ENCODE measurements around the gene SCARF2. TPM values are rescaled to one million over a fixed set of nuclear protein-coding genes. Genes with fewer than 3 reads are reported as not detected.

SCARF2 gene
- total and polyA plus RNA-seq, 2 donors (not counting 1 experiment from before 2014, with no cell fraction given): 0.86 to 1.3 TPM

DNA sequence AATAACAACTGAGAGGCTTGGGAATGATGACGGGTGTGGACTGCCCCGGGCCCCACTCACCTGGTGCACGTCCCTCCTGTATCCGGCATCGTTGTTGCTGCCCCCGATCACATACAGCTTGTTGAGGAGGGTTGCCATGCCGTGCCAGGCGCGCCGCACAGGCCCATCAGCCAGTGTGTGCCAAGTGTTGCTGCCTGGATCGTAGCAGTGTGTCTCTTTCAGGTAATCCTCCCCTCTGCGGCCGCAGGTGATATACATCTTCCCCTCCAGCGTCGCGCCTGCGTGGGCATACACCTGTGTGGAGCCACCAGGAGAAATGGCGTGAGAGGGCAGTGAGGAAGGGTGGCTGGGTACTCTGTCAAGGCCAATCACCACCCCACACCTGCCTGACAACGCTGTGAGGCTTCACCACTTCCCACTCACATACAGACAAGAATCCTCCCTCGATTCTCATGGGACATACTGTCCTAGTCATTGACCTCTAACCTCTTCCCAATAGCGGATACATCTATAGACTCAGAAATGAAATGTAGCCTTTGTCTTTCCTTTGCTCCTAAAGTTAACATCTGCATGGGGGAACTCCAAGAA lies 8.9 kb upstream of the SCARF2 start:
- no peaks in the 10 kb centered on the region for H3K27me3 ChIP-seq (replicated peaks in 1 of 4; ENCODE audit: control extremely low read depth in 1 of 4, control insufficient read depth in 3 of 4, insufficient read depth in 4 of 4, low read length in 3 of 4)
- H4K20me1 ChIP-seq (ENCODE audit: control insufficient read depth, insufficient read depth, low read length, poor library complexity, severe bottlenecking): no peaks in the 10 kb centered on the region
- CTCF ChIA-PET: interaction anchor here (0.9 to 1.3 kb wide), 2 partner anchors 8 to 28 kb away, joined by 3 to 4 read pairs; no protein-coding TSS in a partner anchor
- TF ChIP-seq, protein P1, sequence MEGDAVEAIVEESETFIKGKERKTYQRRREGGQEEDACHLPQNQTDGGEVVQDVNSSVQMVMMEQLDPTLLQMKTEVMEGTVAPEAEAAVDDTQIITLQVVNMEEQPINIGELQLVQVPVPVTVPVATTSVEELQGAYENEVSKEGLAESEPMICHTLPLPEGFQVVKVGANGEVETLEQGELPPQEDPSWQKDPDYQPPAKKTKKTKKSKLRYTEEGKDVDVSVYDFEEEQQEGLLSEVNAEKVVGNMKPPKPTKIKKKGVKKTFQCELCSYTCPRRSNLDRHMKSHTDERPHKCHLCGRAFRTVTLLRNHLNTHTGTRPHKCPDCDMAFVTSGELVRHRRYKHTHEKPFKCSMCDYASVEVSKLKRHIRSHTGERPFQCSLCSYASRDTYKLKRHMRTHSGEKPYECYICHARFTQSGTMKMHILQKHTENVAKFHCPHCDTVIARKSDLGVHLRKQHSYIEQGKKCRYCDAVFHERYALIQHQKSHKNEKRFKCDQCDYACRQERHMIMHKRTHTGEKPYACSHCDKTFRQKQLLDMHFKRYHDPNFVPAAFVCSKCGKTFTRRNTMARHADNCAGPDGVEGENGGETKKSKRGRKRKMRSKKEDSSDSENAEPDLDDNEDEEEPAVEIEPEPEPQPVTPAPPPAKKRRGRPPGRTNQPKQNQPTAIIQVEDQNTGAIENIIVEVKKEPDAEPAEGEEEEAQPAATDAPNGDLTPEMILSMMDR (IDR thresholded peaks at IDR 0.05): no peak
- no peak for TF ChIP-seq EZH2 (IDR thresholded peaks at IDR 0.05; ENCODE audit: borderline replicate concordance, insufficient read depth, low read depth, low read length, poor library complexity, severe bottlenecking)
- Mint-ChIP-seq H3K4me1 (no peaks in the 10 kb centered on the region), H3K9me3 (ENCODE audit: insufficient read depth) (no peaks in the 10 kb centered on the region), H3K27ac (no peak overlapping the region), H3K4me3 (no peak overlapping the region), H3K27me3 (no peaks in the 10 kb centered on the region)
- H3K27ac ChIP-seq (ENCODE audit: low read length in 2 of 2): no peak overlapping the region
- POLR2A ChIA-PET: no interaction called here
- H2AFZ ChIP-seq (ENCODE audit: insufficient read depth, low read depth, low read length, poor library complexity, severe bottlenecking): no peak overlapping the region
- H3K9me3 ChIP-seq (ENCODE audit: control extremely low read depth in 1 of 3, control insufficient read depth in 2 of 3, insufficient read depth in 1 of 3, low read length in 2 of 3): no peaks in the 10 kb centered on the region
- H3K9ac ChIP-seq (ENCODE audit: low read length): no peak overlapping the region
- peaks cover 3 to 30% of the 10 kb centered on the region in 2 experiments for H3K36me3 ChIP-seq (replicated peaks in 1 of 2; ENCODE audit: control extremely low read depth in 1 of 2, control insufficient read depth in 1 of 2, extremely low read depth in 1 of 2, insufficient read depth in 2 of 2, low read length in 1 of 2)
- ATAC-seq (ENCODE audit: low read depth) (no peak), DNase-seq (no peak)
- no peaks in the 10 kb centered on the region for H3K4me1 ChIP-seq (ENCODE audit: control insufficient read depth in 2 of 2, insufficient read depth in 2 of 2, low read length in 2 of 2)
- no peak overlapping the region for H3K4me3 ChIP-seq (ENCODE audit: control extremely low read depth in 1 of 5, extremely low read depth in 1 of 5, insufficient read depth in 1 of 5, low read depth in 2 of 5, low read length in 4 of 5)
- WGBS (ENCODE audit: insufficient coverage): 96% methylated on average over 21 of the region's 21 CpGs
- intact Hi-C loops (cut with micrococcal nuclease): no loop called here
- H3K4me2 ChIP-seq (replicated peaks; ENCODE audit: low read depth, low read length, poor library complexity, severe bottlenecking): no peak overlapping the region
- no peaks in the 10 kb centered on the region for H3K79me2 ChIP-seq (ENCODE audit: control insufficient read depth, insufficient read depth, low read length)

DNA sequence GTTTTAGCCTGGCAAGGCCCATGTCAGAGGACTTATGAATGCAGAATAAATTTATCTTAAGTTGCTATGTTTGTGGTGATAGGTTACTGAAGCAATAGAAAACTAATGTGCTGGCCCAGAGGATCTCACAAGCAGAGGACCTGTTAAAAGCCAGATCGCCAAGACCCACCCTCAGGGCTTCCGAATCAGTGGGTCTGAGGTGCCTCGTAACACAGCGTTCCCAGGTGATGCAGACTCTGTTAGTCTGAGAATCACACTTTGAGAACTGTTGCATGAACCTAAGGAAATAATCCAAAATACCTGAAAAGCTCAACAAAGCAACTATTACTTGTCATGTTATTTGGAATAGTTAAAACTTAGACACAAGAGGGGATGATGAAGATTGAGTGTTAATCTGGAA lies 6.7 kb upstream of the SCARF2 start:
- POLR2A ChIA-PET: interaction anchor here (0.6 to 0.7 kb wide), 2 partner anchors 13 to 391 kb away, joined by 3 to 9 read pairs; no protein-coding TSS in a partner anchor
- Mint-ChIP-seq H3K9me3 (ENCODE audit: insufficient read depth) (no peaks in the 10 kb centered on the region), H3K4me3 (no peak overlapping the region), H3K27ac (no peak overlapping the region), H3K27me3 (no peaks in the 10 kb centered on the region), H3K4me1 (peaks cover 2% of the 10 kb centered on the region)
- no peak for ATAC-seq (ENCODE audit: low read depth)
- H3K9me3 ChIP-seq (ENCODE audit: control extremely low read depth in 1 of 3, control insufficient read depth in 2 of 3, insufficient read depth in 1 of 3, low read length in 2 of 3): no peaks in the 10 kb centered on the region
- H2AFZ ChIP-seq (ENCODE audit: insufficient read depth, low read depth, low read length, poor library complexity, severe bottlenecking): no peak overlapping the region
- 96% methylated on average over 4 of the region's 4 CpGs for WGBS (ENCODE audit: insufficient coverage)
- TF ChIP-seq EZH2 (IDR thresholded peaks at IDR 0.05; ENCODE audit: borderline replicate concordance, insufficient read depth, low read depth, low read length, poor library complexity, severe bottlenecking): no peak
- TF ChIP-seq, protein P1 (IDR thresholded peaks at IDR 0.05): no peak
- DNase-seq: no peak
- H3K27ac ChIP-seq (ENCODE audit: low read length in 2 of 2): no peak overlapping the region
- intact Hi-C loops (cut with micrococcal nuclease): no loop called here
- H3K36me3 ChIP-seq (replicated peaks in 1 of 2; ENCODE audit: control extremely low read depth in 1 of 2, control insufficient read depth in 1 of 2, extremely low read depth in 1 of 2, insufficient read depth in 2 of 2, low read length in 1 of 2): peaks cover 2 to 28% of the 10 kb centered on the region in 2 experiments
- H3K9ac ChIP-seq (ENCODE audit: low read length): no peak overlapping the region
- no peak overlapping the region for H3K4me2 ChIP-seq (replicated peaks; ENCODE audit: low read depth, low read length, poor library complexity, severe bottlenecking)
- H3K27me3 ChIP-seq (replicated peaks in 1 of 4; ENCODE audit: control extremely low read depth in 1 of 4, control insufficient read depth in 3 of 4, insufficient read depth in 4 of 4, low read length in 3 of 4): peaks cover 0 to under 1% (median 0%) of the 10 kb centered on the region in 4 experiments
- H3K79me2 ChIP-seq (ENCODE audit: control insufficient read depth, insufficient read depth, low read length): no peaks in the 10 kb centered on the region
- H3K4me3 ChIP-seq (ENCODE audit: control extremely low read depth in 1 of 5, extremely low read depth in 1 of 5, insufficient read depth in 1 of 5, low read depth in 2 of 5, low read length in 4 of 5): no peak overlapping the region
- H4K20me1 ChIP-seq (ENCODE audit: control insufficient read depth, insufficient read depth, low read length, poor library complexity, severe bottlenecking): no peaks in the 10 kb centered on the region
- H3K4me1 ChIP-seq (ENCODE audit: control insufficient read depth in 2 of 2, insufficient read depth in 2 of 2, low read length in 2 of 2): no peaks in the 10 kb centered on the region
- CTCF ChIA-PET: interaction anchor here (0.9 to 1.7 kb wide), 2 partner anchors 9 to 19 kb away, joined by 3 read pairs; no protein-coding TSS in a partner anchor

All from B cell (primary cell).